Ovary (tissue), 9 donors: ENCODE data around the gene CA9. TPM values are rescaled to one million over a fixed set of nuclear protein-coding genes. Genes with fewer than 3 reads are reported as not detected.
A peak's percentile ranks its signal among the peaks of the same experiment; 100 is the strongest.

Experiments
- DNase-seq, 5 donors: peaks; one replicate each; pipeline ENCODE4 v3.0.0-alpha.2; 2019 to 2020
- H3K27ac ChIP-seq, 2 donors: fragments of 200-600 bp; one replicate each; pipeline versions ENCODE4 v1.5.1 to v1.8.0; 2019 to 2022
- H3K27me3 ChIP-seq: fragments of 200-600 bp; one replicate; pipeline ENCODE4 v1.8.0; 2022
- H3K36me3 ChIP-seq: fragments of 200-600 bp; sonication (generic); one replicate; pipeline ENCODE4 v1.5.1; 2019
- H3K4me1 ChIP-seq: one replicate; pipeline ENCODE4 v1.8.1; 2013; ENCODE audit warnings: mild to moderate bottlenecking, moderate library complexity; ENCODE audit not compliant: insufficient read depth
- H3K4me3 ChIP-seq: fragments of 200-600 bp; sonication (generic); one replicate; pipeline ENCODE4 v1.5.1; 2017
- H3K9me3 ChIP-seq, 2 donors: fragments of 200-600 bp in 1 of 2; sonication (generic) in 1 of 2; one replicate each; pipeline versions ENCODE4 v1.5.1 to v1.8.1; 2013 to 2019; ENCODE audit warnings: mild to moderate bottlenecking in 1 of 2, moderate library complexity in 1 of 2
- CTCF ChIP-seq, 3 donors: fragments of 450-650 bp in 2 of 3; fragments of 200-600 bp in 1 of 3; IDR thresholded peaks; one replicate each; pipeline versions ENCODE4 v1.5.1 to v1.8.0; 2016 to 2022; ENCODE audit warnings: antibody characterized with exemption in 3 of 3, mild to moderate bottlenecking in 1 of 3
- EP300 ChIP-seq: sonication (generic); formaldehyde crosslinking; IDR thresholded peaks from one replicate; pipeline ENCODE4 v1.6.1; 2017; ENCODE audit warnings: antibody characterized with exemption
- POLR2A ChIP-seq: fragments of 450-650 bp; IDR thresholded peaks from one replicate; pipeline ENCODE4 v1.6.1; 2017; ENCODE audit warnings: antibody characterized with exemption, mild to moderate bottlenecking, moderate library complexity
- WGBS, 3 donors: extraction: QIAGEN DNeasy Blood & Tissue Kit in 1 of 3; methylation state at CpG; one replicate each; pipeline versions ENCODE4 v1.1.5 to v1.1.7; 2013 to 2017; 5-methylcytosine and 5-hydroxymethylcytosine counted together
- intact Hi-C, 4 donors: fragments of 100-400 bp; cut with DNase I; formaldehyde crosslinking; loops; one replicate each; pipeline versions ENCODE4 v1.11.0 to v1.15.1; 2022 to 2023
- polyA plus RNA-seq, 2 donors: library from polyadenylated mRNA; stranded (reverse); fragments of 200-250 nt in 1 of 2; fragments of 350-450 nt in 1 of 2; fragmentation: Illumina TruSeq in 1 of 2; extraction: RNeasy Lipid Tissue Mini Kit (QIAGEN cat#74804) in 1 of 2; gene quantifications; one replicate each; pipeline ENCODE4 v1.2.3, GENCODE V29; 2013 to 2014
- total RNA-seq, 7 donors: library from RNA; depleted of rRNA in 2 of 7; stranded (reverse); fragments of >200 nt in 2 of 7; fragmentation: NEBNext Ultra II Directional in 3 of 7; extraction: Animal tissue kit (Norgen Biotek cat#: 25700) in 3 of 7; gene quantifications; one replicate each; pipeline versions ENCODE4 v1.1.0 to v1.2.4, GENCODE V29; 2016 to 2023
- donor health status: DM: no; HTN: no; CAD: no; lungs with moderate emphysema.
- donor health status: DM: no; HTN: no; CAD: no.
- donor health status: Bipolar disorder and iron deficiency.
- donor health status: DM: yes; HTN: yes; CAD: no.
- donor health status: DM: no; HTN: no; CAD: no.
- donor health status: DM: yes; HTN: yes; CAD: no.

The CA9 gene
- total and polyA plus RNA-seq, 9 donors: 0.37 to 19.5 (median 1.1) TPM; not detected in 1

GRCh38 chr9:35664531-35665470 lies 8.9 kb upstream of the CA9 start, which contains the start of gene ARHGEF39:
Gene ARHGEF39 (minus strand): TSS chr9:35665195. CDS start chr9:35665169, 26 bp downstream.
- no peak for TF ChIP-seq CTCF (IDR thresholded peaks at IDR 0.05)
- no peak for TF ChIP-seq POLR2A
- TF ChIP-seq EP300: no peak
- Histone ChIP-seq H3K27me3 (no peaks in the 10 kb centered on the region), H3K4me3 (peak within 1 kb of the TSS; percentile 45), H3K27ac (peak within 1 kb of the TSS; percentile 1 to 24), H3K36me3 (no peaks in the 10 kb centered on the region), H3K9me3 (no peaks in the 10 kb centered on the region), H3K4me1 (no peaks in the 10 kb centered on the region)
- DNase-seq: peak; percentile 69 to 85 (median 76)
- intact Hi-C loops: loop anchor here in 2 of 4 donors (5.0 kb wide), 2 partner anchors 62 to 68 kb away; partner anchors contain the start of genes CREB3 (in 1 of the 2) and TLN1 (in 1 of the 2)
- 7 to 9% (median 9%) methylated on average over 49 to 58 of the region's 58 CpGs for WGBS, 3 donors

- Histone ChIP-seq H3K27ac (peak overlapping the region in 1 of 2 donors; percentile 24), H3K36me3 (no peaks in the 10 kb centered on the region), H3K4me3 (peak overlapping the region; percentile 45), H3K4me1 (no peaks in the 10 kb centered on the region), H3K27me3 (no peaks in the 10 kb centered on the region), H3K9me3 (no peaks in the 10 kb centered on the region)
- no peak for TF ChIP-seq CTCF (IDR thresholded peaks at IDR 0.05)
- TF ChIP-seq POLR2A: no peak
- TF ChIP-seq EP300: no peak
- intact Hi-C loops: no loop called here
- no peak for DNase-seq
- WGBS, 3 donors: 13 to 22% (median 19%) methylated on average over 5 of the region's 5 CpGs
Observed at GRCh38 chr9:35665471-35665818, 8.3 kb upstream of the CA9 start.

GRCh38 chr9:35666045-35666444 lies 7.7 kb upstream of the CA9 start:
- no peaks in the 10 kb centered on the region for H3K4me1 ChIP-seq
- no peak for DNase-seq
- intact Hi-C loops: no loop called here
- H3K4me3 ChIP-seq: no peak overlapping the region
- no peaks in the 10 kb centered on the region for H3K9me3 ChIP-seq
- H3K27me3 ChIP-seq: no peaks in the 10 kb centered on the region
- TF ChIP-seq CTCF (IDR thresholded peaks at IDR 0.05): no peak
- no peak for TF ChIP-seq POLR2A
- no peak for TF ChIP-seq EP300
- no peak overlapping the region for H3K27ac ChIP-seq
- WGBS, 3 donors: 19 to 30% (median 26%) methylated on average over 1 of the region's 1 CpG
- no peaks in the 10 kb centered on the region for H3K36me3 ChIP-seq

GRCh38 chr9:35666549-35666948 lies 7.2 kb upstream of the CA9 start:
- Histone ChIP-seq H3K36me3 (no peaks in the 10 kb centered on the region), H3K9me3 (no peaks in the 10 kb centered on the region), H3K27ac (no peak overlapping the region), H3K27me3 (no peaks in the 10 kb centered on the region), H3K4me3 (no peak overlapping the region), H3K4me1 (no peaks in the 10 kb centered on the region)
- 83 to 88% (median 85%) methylated on average over 5 of the region's 5 CpGs for WGBS, 3 donors
- intact Hi-C loops: no loop called here
- DNase-seq: no peak
- TF ChIP-seq CTCF (IDR thresholded peaks at IDR 0.05) (no peak), EP300 (no peak), POLR2A (no peak)
